HG03108 (cell line): Measurements from ENCODE around the gene NTNG1.

ENCODE experiments used
- ATAC-seq: cut with Tn5 transposase; IDR thresholded peaks from one replicate; pipeline ENCODE4 v1.9.1; 2021; ENCODE audit warnings: moderate library complexity; ENCODE audit not compliant: unreplicated experiment

Gene NTNG1

DNA sequence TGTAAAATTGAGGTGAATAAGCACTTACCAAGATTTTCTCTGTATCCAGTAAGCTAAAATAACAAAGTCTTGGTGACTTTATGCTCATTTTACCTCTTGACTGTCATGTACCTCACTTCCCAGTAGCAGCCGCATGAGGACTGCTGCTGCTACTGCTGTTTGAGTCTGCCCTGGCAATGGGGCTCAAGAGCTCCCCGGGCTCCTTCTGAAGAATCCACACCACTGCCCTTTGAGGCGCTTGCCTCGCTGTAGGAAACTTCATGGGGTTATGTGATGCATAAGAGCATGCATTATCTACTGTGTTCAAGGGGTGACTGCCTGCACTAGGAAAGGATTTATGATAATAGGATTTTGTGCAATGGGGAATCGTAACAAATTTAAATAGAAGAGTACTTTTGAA is 113.5 kb downstream of the NTNG1 start:
- ATAC-seq, result no peak

DNA sequence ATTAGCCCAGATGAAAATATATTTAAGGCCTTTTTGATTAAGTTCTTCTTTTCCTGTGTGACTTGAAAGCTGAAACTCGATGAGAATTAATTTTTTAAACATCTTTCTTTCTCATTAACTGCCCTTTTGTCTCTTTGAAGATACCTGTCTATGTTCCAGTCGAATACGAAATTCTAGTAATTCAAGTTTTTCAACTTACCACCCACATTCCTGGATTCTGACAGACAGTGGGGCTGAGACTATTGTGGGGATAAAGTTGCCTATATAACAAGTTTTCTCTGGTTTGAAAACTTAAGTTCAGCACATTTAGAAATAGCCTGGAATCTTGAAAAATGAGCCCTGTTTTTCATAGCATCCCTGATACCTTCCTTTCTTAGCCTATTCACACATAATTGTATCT is 114.6 kb downstream of the NTNG1 start:
- ATAC-seq, result no peak

DNA sequence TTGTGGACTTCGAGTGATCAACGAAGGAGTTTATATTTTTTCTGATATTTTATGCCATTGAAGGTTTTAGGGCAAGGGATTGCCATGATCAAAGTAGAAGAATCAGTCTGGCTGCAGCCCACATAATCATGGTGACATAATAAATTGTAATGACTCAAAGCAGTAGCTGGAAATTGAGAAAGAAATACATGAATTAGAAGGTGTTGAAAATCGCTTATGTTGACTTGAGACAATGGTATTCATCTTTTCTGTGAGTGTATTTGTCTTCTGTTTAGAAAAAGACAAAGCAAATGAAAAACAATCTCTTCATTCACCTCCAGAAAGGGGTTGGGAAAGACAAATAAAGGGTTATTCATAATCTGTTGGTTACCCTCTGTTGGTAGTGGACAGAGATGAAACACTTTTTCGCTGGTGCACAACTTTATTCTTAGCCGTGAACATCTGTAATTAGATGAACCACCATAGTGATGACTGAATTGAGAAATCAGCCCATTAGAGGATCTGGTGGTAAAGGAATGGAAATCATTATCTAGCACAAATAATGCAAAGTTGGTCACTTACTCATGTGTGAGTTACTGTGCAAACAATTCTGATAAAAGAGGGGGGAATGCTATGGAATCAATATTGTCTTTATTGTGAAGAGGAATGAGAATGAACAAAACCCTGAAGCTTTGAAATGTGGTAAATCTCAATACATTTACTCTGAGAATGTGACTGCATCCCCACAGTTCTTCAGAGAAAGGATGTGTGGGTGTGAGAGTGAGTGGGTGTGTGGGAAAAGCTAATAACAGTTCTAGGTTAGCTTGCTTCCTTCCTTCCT is 121.8 kb downstream of the NTNG1 start:
- no peak for ATAC-seq

DNA sequence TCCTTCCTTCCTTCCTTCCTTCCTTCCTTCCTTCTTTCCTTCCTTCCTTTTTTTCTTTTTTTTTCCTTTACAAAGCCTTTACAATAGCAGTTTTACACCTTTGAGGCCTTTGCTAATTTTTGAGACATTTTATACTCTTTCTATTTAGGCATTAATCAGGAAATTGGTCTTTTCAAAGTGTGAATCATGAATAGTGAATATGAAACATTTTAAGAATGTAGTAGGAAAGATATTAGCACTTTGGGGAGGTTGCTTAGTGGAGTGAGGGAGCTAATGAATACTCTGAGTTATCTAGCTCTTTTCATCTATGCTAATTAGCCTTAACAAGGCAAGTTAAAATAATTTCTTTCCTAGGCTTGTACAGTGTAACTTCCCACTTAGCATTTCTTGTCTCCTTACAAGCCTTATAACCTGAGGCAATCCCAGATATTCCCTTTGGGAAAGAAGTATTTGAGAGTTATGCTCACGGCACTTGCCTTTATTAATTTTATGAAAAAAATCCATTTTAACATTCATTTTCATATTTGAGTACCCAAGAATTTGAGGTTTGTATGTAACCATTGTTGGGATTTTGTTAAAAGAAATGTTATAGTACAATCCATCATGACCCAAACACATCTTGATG is 122.6 kb downstream of the NTNG1 start:
- ATAC-seq, result no peak

DNA sequence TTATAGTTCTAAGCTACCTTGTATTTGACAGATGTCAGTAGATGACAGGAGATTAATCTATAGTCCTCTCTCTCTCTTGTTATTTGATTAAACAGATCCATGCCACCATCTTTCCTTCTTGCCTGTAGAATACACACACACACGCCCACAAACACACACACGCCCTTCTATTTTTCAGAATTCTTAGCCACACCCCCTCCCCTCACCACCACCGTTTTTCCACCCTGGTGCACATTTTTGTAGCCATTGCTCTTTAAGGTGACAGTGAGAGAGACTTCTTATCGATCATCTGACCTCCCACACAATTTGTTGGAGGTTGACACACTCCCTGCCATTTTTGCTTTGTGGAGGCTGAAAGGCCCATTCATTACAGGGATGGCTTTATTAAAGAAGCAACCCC is 123.2 kb downstream of the NTNG1 start:
- no peak for ATAC-seq

DNA sequence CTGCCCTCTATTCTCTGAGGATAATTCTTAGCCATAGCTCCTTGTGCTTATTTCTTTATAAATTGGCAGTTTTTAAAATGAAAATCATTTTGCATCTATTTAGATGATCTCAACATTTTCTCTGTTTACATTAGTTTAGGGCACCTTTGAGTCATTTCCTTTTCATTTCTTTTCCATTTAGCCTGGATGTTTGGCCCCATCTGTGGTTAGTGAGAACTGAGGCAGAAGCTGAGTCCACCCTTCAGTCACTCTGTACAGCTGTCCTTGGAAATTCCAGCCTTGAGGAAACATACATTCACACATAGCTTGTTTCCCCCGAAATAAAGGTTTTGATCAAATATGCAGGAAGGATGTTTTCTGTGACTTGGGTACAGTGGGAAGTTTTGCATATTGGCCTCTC is 123.7 kb downstream of the NTNG1 start:
- ATAC-seq, result no peak

DNA sequence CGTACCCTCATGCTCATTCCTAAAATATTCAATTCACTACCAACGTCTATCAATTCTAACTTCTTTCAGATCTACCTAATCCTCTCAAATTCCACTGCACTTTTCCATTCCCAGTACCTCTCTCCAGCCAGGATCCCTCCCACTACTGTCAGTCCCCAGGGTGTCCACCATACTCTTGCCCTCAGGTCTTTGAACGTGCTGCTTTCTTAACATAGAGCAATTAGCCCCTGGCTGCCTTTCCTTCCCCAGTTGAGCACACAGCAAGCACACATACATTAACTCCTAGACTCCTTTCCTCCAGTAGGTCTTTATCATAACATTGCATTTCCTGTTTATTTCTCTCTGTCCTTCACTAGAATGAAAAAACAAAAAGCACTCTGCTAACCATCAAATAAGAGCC is 126.7 kb downstream of the NTNG1 start:
- ATAC-seq, result no peak

DNA sequence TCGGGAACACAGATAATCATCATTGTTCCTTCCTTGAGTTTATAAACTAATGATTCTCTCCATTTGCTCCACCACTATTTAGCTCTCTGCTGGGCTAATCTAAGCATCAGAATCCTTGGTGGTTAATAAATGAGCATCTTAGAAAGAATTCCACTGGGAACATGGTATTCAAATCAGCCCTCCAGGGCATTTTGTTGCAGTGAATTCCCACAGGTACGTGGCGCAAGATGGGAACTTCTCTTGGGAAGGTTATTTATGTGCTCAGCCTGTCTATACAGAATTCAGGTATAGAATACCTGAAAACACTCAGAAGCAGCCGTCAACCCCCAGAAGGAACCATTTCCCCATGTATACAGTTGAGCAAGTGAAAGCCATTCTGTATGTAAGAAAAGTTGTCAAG is 131.5 kb downstream of the NTNG1 start:
- ATAC-seq, result no peak

DNA sequence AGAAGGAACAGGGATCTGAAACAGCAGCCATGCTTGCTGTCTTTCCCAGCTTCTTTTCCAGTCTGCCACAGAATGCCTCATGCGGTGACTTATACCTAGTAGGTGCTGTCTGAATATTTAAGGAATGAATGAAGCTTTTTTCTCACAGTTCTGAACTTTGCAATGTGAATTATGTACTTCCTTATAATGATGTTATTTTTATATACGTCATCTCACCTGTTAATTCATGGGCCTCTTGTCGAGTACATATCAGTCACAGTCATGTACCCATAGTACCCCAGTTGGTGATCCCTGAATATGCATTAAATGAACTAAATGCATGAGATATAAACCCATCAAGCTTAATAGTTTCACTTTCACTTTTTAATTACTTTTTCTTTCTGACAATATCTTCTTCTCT is 132.7 kb downstream of the NTNG1 start:
- ATAC-seq, result no peak

DNA sequence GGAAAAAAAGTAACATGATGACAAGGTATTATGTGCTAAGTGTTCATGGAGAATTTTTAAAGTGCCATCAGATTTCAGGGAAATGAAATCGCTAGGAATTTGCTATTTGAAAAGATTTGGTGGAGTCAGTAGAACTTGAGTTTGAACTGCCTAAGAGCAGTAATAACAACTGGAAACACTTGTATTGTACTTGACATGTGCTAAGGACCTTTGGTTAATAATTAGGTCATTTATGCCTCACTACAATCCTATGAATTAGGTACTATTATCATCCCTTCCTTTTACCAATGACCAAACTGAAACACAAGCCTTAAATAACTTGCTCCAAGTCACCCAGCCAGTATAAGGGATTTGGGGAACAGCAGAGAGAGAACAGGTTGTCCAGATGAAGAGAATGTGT is 133.4 kb downstream of the NTNG1 start:
- no peak for ATAC-seq

DNA sequence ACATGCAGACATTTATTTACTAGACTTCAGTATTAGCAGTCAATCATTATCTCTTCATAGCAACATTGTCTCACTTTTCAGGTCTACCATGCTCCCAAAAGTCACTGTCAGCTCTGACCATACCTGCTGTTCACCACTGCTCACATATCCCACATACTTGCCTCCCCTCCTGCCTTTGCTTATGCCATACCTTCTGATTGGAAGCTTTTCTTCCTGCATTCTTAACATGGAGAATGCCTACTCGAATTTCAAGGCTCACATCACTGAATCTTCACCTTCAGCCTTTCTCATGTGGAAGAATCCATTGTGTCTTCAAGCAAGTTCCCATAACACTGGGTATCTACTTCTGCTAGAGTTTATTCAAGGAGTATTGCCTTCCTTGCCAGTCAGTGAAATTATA is 135.4 kb downstream of the NTNG1 start:
- no peak for ATAC-seq

DNA sequence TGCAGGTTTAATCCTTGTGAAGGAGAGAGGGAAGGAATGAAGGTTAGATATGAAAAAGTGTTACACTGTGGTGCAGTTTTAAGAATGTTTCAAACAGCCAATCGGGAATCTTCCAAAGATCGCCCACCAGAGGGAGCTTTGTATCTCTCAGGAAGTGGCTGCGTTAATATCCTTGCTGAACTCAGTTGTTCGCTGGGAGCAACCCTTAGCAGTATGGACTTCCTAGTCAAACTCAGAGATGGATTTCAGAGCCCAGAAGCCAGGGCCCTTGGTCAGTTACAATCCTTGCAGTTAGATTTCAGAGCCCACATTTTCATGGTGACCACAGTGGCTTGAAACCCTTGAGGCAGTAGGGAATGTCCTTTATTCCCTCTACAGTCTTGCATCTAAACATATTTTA is 136.2 kb downstream of the NTNG1 start:
- no peak for ATAC-seq

DNA sequence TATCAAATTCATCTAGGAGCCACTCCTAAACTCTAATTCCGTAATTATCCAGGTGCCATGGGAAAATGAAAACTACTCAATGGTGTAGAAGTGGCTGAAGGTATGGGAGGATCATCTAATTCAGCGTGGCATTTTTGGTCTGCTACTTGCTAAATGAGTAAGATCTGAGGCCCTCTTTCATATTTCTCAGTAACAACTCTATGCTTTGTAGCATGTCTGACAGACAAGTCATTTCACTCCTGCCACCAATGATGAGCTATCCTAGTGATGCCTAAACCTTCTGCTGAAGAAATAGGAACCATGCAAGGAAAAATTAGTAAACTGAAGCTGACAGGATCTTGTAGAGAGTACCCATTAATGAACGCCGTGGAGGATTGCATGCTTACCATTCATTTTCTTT is 145.3 kb downstream of the NTNG1 start:
- ATAC-seq, result no peak

DNA sequence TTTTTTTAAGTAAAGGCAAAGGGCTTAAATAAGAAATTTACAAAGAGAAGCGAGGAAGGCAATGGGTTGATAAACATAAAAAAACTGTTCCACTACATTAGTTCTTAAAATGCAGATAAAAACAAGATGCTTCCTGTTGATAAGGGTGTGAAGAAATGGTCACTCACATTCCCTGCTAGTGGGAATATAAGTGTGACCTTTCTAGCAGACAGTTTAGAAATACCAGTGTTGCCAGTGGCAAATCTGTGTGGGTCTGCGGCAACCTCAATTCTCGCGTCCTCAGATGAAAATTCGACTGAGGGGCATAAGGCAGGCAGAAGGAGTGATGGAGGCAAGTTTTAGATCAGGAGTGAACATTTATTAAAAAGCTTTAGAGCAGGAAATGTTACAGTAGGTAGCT is 151.1 kb downstream of the NTNG1 start:
- ATAC-seq, result no peak

DNA sequence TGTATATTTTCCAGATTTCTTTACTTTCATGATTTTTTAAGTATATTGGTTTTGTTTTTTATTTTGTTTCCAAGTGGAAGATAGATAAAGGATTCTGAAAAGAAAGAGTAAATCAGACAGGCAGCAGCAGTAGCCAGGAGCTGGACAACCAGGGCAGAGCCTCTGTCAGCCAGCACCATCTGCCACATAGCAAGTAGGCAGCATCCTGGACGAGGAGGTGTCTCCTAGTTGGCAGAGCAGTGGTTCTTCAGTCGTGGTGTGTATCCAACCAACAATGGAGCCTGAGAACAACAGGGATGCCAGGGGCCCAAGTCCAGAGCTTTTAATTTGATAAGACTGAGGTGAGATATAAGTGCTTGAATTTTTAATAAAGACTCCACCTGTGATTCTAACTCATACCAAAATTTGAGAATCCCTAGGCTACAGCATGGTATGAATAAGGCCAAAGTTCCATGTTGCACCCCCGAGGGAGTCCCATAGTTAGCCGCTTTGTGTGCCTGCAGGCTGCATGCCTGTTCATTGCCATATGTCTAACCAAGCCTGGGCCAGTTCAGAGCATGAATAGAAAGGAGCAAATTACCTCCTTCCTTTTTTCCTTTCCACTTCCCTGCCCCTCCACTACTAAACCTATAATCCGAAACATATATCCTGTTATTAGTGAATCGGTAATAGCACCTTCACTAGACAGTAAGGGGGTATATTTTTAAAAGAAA is 153.2 kb downstream of the NTNG1 start:
- ATAC-seq, result no peak

DNA sequence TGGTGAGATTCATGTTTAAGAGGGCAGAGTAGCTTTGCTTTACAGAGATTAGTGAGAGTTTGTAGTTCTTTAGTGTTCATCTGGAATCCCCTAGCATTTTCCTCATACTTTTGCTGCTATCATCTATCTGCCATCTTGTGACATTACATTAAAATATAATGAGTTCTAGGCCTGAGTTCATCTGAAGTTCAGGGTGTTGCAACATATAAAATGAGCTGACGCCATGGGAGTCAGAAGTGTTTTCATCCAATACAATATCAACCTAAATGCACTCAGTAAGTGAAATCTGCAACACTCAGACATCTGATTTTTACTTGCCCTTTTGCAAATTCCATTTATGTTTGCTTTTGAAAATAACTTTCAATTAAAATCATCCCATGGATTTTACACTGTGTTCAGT is 153.8 kb downstream of the NTNG1 start:
- no peak for ATAC-seq

DNA sequence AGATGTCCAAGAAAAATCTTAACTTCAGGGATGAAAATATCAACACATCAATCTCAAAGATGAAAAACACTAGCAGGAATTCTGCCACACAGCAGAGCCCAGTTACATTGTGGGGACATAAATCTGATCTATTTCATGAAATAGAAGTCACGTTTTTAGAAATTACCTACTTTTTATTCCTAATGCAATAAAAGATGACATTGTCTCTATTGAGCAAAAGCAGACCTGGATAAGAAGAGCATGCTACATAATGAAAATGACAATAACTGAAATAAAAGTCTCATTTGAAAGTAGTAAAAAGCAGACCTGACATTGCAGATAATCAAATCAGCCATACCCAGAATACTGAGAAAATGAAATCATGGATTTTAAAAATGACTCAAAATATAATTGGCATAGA is 156.8 kb downstream of the NTNG1 start:
- no peak for ATAC-seq

DNA sequence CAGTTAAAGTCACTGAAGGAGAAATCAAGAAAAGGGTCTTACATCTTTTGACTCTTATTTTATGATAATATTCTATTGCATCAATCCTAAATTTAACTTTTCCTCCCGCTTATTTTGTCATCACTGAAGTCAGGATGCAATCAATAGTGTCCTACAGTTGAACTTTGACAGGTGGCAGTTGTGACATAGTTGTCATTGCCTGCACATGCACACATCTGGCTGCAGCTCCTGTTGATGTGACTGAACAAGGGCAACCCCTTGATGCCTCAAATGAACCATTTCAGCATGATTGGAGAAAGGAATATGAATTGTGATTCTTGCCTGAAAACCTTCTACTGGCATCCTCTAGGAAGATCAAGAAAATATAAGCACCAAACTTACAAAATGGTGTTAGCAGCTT is 157.7 kb downstream of the NTNG1 start:
- ATAC-seq, result no peak

DNA sequence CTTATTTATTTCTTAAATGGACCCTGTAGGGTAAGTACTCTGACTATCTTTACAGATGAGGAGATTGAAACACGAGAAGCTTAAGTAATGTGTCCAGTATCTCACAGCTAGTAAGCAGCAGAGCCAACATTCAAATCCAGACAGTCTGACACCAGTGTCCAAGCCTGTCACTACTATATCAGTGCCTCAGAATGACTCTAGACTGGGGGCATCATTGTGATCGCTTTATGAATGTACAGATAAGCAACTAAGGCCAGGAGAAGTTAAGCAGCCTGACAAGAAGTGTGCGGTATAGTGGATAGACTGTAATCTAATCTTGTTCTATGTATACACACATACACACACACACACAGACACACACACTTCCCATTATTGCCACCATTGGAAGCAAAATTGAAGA is 158.7 kb downstream of the NTNG1 start:
- no peak for ATAC-seq

DNA sequence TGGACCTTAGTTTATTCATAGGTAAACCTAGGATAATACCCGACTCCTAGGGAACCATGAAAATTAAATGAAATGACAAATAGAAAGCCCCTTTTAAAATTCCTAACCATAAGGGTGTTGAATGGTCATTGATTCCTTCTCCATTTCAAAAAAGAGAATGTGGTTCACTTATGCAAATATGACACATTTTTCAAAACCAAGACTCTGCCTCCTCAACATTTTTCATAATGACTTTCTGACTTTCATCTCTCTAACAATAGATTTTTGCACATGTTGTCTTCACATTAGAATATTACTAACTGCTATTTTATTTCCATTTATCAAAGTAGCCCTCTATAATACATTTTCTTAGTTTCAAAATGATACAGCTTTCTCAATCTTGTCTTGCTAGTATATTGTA is 169.1 kb downstream of the NTNG1 start:
- no peak for ATAC-seq

DNA sequence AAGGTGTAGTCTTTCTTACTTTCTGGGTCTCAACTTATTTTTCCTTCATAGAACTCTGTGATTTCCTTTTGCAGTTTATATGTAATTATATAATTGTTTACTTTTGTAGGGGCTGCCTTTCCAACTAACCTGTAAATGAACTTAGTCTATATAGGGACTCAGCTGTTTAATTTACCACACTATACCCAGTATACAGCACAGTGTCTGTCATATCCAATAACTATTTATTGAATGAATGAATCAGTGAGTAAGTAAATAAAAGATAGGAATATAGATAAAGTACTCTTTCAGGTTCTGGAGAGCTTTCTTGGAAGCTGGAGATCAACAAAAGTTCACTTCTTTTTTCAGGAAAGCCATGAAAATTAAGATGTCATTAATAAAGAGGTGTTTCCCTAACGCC is 174.8 kb downstream of the NTNG1 start:
- ATAC-seq, result no peak

DNA sequence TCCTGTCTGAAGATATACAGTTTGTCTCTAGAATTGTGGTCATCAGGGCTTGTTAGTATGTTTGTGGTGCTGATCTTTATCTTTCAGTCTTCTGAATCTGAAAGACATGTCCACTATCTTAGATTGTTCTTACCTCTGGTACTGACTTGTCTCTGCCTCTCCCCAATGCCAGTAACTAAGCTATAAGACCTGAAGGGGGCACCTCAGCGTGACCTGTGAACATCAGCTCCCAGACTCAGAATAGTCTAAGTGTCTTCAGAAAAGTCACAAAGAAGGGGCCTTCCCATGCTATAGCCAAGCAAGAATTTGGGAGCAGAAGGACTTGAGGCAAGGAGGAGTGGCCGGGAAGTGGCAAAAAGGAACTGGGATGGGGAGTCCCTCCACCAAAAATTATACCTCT is 178.1 kb downstream of the NTNG1 start:
- ATAC-seq, result no peak
